Hematopoietic multipotent progenitor cell treated with erythropoietin and hydrocortisone succinate and interleukin-3 and kit ligand, for 8 days (in vitro differentiated cells): Measurements from ENCODE around the gene KCNIP4.
"Not testable (repeated sequence)": the region's sequence is repeated elsewhere in the genome, so short reads cannot be mapped to it uniquely, and the experiment has no call there.

Experiments used
- DNase-seq: peaks from one replicate; pipeline ENCODE4 v3.0.0-alpha.2; 2015

The KCNIP4 gene

GRCh38 chr4:21450331-21450730, 498.2 kb downstream of the KCNIP4 start:
- DNase-seq = no peak

- DNase-seq = no peak
Measured at GRCh38 chr4:21447301-21448054, 501.1 kb downstream of the KCNIP4 start.

- no peak for DNase-seq
Measured at GRCh38 chr4:21420166-21420565, 528.4 kb downstream of the KCNIP4 start.

GRCh38 chr4:21415728-21416127, 532.8 kb downstream of the KCNIP4 start:
- DNase-seq = no peak

- DNase-seq = no peak
Measured at GRCh38 chr4:21413807-21414370, 534.7 kb downstream of the KCNIP4 start.

DNA sequence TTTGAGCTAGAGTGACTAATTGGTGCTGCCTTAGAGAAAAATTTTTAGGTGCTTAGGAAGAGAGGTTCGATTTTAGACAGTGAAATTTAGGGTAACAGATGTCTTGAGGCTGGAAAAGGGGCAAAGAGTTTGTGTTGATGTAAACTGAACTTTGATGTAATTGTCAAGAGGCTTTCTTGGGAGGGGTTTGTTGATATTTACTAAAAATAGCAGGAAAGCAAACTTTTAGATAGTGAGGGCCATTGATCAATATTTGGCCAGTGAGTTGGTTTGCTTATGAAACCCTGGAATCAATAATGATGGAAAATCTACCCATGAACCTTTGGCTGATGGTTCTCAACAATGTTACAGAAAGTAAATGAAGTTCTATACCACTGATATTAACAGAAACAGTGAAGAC, 537.5 kb downstream of the KCNIP4 start:
- no peak for DNase-seq

DNA sequence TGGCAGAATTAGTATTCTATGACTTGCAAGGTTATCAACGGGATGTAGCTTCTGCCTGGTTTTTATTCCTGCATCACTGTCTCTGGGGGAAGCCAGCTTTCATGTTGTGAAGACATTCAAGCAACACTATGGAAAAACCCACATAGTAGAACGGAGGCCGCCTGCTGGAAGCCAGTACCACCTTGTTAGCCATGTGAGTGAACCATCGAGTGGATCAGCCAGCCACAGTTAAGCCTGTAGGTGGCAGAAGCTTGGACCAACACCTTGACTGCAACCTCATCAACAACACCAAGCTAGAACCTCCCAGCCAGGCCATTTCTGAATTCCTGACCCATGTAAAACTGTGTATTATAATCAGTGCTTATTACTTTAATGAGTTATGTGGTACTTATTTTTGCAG, 538.2 kb downstream of the KCNIP4 start:
- no peak for DNase-seq

GRCh38 chr4:21387683-21388082, 560.9 kb downstream of the KCNIP4 start:
- no peak for DNase-seq

- no peak for DNase-seq
Measured at GRCh38 chr4:21386166-21386780, 562.3 kb downstream of the KCNIP4 start.

DNA sequence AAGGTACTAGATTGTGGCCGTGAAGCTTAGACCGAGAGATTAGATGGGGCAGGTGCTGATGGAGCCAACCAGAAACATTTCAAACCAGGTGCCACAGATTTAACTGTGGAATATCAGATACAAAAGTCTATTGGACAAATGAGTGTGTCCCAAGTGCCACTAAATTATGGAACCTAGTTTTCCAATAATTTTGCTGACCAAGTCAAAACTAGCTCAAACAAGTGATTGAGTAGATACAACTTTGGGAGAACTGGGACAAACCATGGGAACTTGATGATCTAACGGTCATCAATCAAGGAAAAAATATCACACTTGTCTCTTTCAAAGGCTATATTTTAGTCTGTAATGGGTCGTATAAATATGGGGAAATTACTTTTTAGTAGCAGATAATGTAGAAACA, 562.9 kb downstream of the KCNIP4 start:
- no peak for DNase-seq

DNA sequence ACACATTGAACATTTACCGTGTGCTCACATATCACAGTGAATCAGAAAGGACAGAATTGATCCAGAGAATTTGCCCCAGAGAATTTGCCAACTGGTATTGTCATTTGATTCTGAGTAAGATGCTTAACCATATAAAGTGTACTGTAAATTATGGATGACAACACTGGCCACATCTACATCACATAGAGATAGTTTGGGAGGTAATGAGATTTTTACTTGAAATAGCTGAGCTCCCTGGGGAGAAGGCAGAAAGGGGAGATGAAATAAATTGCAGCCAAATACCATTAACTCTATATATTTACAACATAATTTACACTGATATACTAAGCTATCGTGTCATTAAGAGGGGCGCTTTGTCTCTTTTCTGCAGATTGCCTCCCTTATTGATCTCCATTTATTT, 564.0 kb downstream of the KCNIP4 start:
- DNase-seq = no peak

DNA sequence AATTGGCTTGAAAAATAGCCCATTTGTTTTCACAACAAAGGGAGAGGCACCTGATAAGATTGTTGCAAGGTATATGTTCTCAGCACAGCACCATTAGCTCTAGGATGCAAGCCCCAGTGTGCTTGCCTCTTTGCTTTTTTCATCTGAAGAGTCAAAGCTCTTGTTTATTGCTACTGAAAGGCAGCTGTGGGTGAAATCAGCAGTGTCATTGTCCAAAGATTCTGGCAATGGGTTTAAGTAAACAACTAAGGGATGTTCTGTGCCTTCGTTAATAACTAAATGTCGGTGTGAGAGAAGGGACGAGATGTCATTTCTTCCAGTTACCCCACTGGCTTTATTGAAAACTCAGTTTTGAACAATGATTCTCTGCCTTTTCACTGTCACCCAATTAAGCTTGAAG, 567.7 kb downstream of the KCNIP4 start:
- no peak for DNase-seq

- no peak for DNase-seq
Measured at GRCh38 chr4:21377046-21377445, 571.5 kb downstream of the KCNIP4 start.

- DNase-seq = no peak
Measured at GRCh38 chr4:21376176-21376575, 572.4 kb downstream of the KCNIP4 start.

DNA sequence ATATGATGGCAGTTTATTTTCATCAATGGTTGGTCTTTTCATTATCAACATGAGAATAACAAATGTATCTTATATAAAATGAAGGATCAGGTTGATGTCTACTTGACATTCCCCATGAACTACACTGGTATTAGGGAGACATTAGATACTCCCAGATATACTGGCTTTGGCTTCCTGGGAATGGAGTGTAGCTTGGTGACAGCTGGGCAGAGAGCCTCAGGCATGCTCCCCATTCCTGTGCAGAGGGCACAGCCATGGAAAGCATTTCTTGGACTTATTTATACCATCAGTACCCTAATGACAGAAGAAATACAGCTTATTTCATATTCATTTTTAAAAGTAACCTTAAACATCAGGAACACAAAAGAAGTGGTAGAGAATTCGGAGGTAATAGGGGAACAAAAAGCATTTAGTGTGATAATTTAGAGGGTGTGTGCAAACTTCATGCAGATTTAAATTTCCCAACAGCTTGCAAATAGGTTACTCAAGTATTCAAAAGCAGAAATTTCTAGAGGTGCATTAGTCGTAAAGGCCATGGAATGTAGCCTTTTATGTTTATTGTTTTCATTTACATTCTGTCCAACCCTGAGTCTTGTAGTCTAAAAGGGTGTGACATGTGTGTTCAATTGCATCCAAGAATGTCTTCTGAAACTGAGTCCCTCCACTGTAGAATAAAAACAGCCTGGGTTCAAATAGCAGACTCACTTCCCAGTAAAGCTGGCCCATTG, 573.8 kb downstream of the KCNIP4 start:
- DNase-seq = no peak

GRCh38 chr4:21367567-21367966, 581.0 kb downstream of the KCNIP4 start:
- no peak for DNase-seq

- no peak for DNase-seq
Measured at GRCh38 chr4:21366840-21367239, 581.7 kb downstream of the KCNIP4 start.

DNA sequence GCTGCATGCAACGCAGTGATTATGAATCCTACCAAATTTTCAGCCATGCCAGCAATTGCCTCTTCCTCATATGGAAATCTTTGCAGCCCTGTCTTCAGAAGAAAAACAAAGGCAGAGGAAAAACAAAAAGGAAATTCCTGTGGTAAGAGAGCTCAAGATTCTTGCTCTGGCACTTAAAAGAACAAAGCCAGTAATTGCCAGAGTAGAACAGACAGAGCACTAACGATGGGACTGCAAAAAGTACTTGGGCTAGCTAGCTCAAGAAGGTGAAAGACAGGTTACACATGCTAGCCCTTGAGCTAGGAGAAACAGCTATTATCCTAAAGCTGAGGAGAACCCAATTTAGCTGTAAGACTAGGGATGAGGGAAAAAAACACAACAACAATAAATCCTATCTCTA, 582.3 kb downstream of the KCNIP4 start:
- DNase-seq = no peak

GRCh38 chr4:21363701-21364100, 584.9 kb downstream of the KCNIP4 start:
- DNase-seq = no peak

- DNase-seq = not testable (repeated sequence)
Measured at GRCh38 chr4:21352354-21352753, 596.2 kb downstream of the KCNIP4 start.

GRCh38 chr4:21347142-21347541, 601.4 kb downstream of the KCNIP4 start:
- DNase-seq = no peak

DNA sequence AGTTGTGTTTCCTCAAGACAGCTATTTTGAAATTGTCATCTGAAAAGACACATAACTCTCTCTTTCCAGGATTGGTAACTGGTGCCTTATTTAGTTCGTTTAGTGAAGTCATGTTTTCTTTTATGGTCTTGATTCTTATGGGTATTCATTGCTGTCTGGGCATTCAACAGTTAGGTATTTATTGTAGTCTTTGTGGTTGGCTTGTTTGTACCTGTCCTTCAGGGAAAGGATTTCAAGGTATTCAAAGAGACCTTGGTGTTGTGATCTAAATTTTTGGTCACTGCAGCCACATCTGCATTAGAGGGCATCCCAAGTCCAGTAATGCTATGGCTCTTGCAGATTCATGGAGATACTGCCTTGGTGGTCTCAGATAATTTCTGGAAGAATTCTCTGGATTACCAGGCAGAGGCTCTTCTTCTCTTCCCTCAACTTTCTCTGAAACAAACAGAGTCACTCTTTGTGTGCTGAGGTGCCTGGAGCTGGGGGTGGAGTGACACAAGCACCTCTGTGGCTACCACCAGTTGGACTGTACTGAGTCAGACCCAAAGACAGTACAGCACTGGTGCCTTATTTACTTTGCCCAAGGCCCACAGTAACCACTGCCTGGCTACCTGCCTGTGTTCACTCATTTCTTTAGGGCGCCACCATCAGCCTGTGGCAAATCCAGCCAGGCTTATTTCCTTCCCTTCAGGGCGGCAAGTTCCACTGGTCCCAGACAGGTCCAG, 620.4 kb downstream of the KCNIP4 start:
- DNase-seq = no peak

GRCh38 chr4:21320034-21320433, 628.5 kb downstream of the KCNIP4 start:
- no peak for DNase-seq
